HL-60 (cell line): ENCODE results near the gene HSBP1L1.

Experiments used
- DNase-seq, 2 experiments: peaks; one replicate each; pipeline ENCODE4 v3.0.0-alpha.2; 2010 to 2020; ENCODE audit warnings: low read depth in 1 of 2, low spot score in 1 of 2
- H3K27ac ChIP-seq: fragments of 250-450 bp; sonication (Bioruptor Pico); replicated peaks from 2 replicates; pipeline ENCODE4 v1.5.1; 2020; ENCODE audit warnings: mild to moderate bottlenecking, moderate library complexity
- H3K27me3 ChIP-seq: fragments of 250-450 bp; sonication (Bioruptor Pico); 2 replicates; pipeline ENCODE4 v1.5.1; 2021; ENCODE audit warnings: mild to moderate bottlenecking, moderate library complexity; ENCODE audit not compliant: insufficient read depth, poor library complexity, severe bottlenecking
- H3K4me3 ChIP-seq: replicated peaks from 2 replicates; pipeline ENCODE4 v1.5.1; 2011; ENCODE audit warnings: mild to moderate bottlenecking, control low read depth, low read length; ENCODE audit not compliant: insufficient read depth
- CTCF ChIP-seq: IDR thresholded peaks from one replicate; pipeline ENCODE4 v1.5.1; 2011; ENCODE audit warnings: low read length, control low read depth, inconsistent platforms; ENCODE audit not compliant: insufficient read depth
- GABPA ChIP-seq: IDR thresholded peaks from 2 replicates; pipeline ENCODE4 v1.6.1; 2012; ENCODE audit warnings: low read depth
- POLR2AphosphoS5 ChIP-seq: IDR thresholded peaks from 2 replicates; pipeline ENCODE4 v1.6.1; 2012; ENCODE audit warnings: low read depth
- REST ChIP-seq: IDR thresholded peaks from 2 replicates; pipeline ENCODE4 v1.6.1; 2012; ENCODE audit warnings: low read depth; ENCODE audit not compliant: insufficient replicate concordance
- SPI1 ChIP-seq: IDR thresholded peaks from 2 replicates; pipeline ENCODE4 v1.6.1; 2012; ENCODE audit warnings: low read depth, mild to moderate bottlenecking, borderline replicate concordance

The HSBP1L1 gene

DNA sequence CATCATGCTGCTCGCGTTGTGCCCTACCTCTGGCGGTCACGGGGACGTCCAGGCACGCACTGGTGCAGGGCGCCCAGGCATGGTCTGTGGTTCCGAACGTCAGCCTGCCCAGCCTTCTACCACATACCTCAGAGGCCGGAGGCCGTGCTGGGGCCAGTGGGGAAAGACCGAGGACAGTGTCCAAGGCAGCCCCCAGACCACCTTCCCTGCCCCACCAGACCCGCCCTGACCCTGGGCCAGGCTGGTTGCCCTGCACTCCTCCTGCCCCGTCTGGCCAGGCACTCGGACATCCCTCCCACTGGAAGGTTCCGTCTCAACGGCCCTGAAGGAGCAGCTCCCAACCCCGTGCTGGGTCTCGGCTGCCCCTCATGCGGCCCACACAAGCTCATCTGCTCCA, 45.8 kb upstream of the HSBP1L1 start:
- H3K27ac ChIP-seq, result no peak overlapping the region
- no peak overlapping the region for H3K4me3 ChIP-seq
- DNase-seq, result no peak
- TF ChIP-seq SPI1, result no peak
- no peak for TF ChIP-seq CTCF
- TF ChIP-seq POLR2AphosphoS5, result no peak
- TF ChIP-seq REST, result no peak
- no peak for TF ChIP-seq GABPA
- H3K27me3 ChIP-seq, result no peaks in the 10 kb centered on the region

DNA sequence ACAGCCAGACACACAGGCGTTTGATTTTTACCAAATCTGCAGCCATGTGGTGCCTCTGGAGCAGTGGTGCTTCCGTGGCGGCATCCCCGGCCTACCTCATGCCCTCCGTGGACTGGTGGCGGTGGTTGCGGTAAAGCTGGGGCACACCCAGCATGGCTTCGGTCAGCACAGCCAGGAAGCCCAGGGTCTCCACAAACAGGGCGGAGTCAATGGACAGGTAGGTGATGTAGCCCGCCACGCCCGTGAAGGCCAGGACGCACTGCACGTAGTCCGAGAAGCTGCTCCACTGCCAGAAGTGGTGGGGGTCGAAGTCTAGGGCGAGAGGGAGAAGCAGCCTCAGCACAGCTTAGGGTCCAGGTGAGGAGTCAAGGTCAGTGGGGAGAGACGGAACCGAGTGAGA, 45.4 kb upstream of the HSBP1L1 start:
- no peak overlapping the region for H3K4me3 ChIP-seq
- TF ChIP-seq REST (no peak), SPI1 (no peak), CTCF (no peak), POLR2AphosphoS5 (no peak), GABPA (no peak)
- DNase-seq, result no peak

GRCh38 chr18:79921984-79922965, 42.2 kb upstream of the HSBP1L1 start:
- TF ChIP-seq CTCF, result no peak
- TF ChIP-seq SPI1, result no peak
- no peak for TF ChIP-seq REST
- TF ChIP-seq GABPA, result no peak
- TF ChIP-seq POLR2AphosphoS5, result no peak

More for the DNA sequence above, 45.4 kb upstream of the HSBP1L1 start:
- no peaks in the 10 kb centered on the region for H3K27me3 ChIP-seq
- H3K27ac ChIP-seq, result no peak overlapping the region

More at GRCh38 chr18:79921984-79922965, 42.2 kb upstream of the HSBP1L1 start:
- Histone ChIP-seq H3K27ac (no peak overlapping the region), H3K27me3 (no peaks in the 10 kb centered on the region), H3K4me3 (no peak overlapping the region)
- DNase-seq, result no peak
